Fibroblast of lung (primary cell): ENCODE data around the gene MICAL3. TPM values are rescaled to one million over a fixed set of nuclear protein-coding genes. Genes with fewer than 3 reads are reported as not detected.

Experiments
- DNase-seq, 2 donors: peaks; one replicate each; pipeline versions ENCODE4 v3.0.0 to v3.0.0-alpha.2; 2010; ENCODE audit warnings: low read depth in 2 of 2
- H2AFZ ChIP-seq: 2 replicates; pipeline ENCODE4 v1.5.1; 2012; ENCODE audit warnings: low read length, control low read depth, inconsistent platforms
- H3K27ac ChIP-seq: 2 replicates; pipeline ENCODE4 v1.5.1; 2011; ENCODE audit warnings: low read length, control low read depth; ENCODE audit not compliant: insufficient read depth
- H3K27me3 ChIP-seq: 2 replicates; pipeline ENCODE4 v1.5.1; 2011; ENCODE audit warnings: mild to moderate bottlenecking, low read length; ENCODE audit not compliant: control insufficient read depth, insufficient read depth
- H3K36me3 ChIP-seq: 2 replicates; pipeline ENCODE4 v1.5.1; 2011; ENCODE audit warnings: low read length; ENCODE audit not compliant: control insufficient read depth, insufficient read depth
- H3K4me1 ChIP-seq: 2 replicates; pipeline ENCODE4 v1.5.1; 2011; ENCODE audit warnings: low read length; ENCODE audit not compliant: control insufficient read depth, insufficient read depth; ENCODE audit errors: extremely low read depth
- H3K4me2 ChIP-seq: 2 replicates; pipeline ENCODE4 v1.5.1; 2011; ENCODE audit warnings: low read length, control low read depth; ENCODE audit not compliant: insufficient read depth; ENCODE audit errors: extremely low read depth
- H3K4me3 ChIP-seq, 4 experiments: fragments of 200-600 bp in 1 of 4; sonication (generic) in 1 of 4; replicated peaks in 1 of 4; 2 replicates each; pipeline ENCODE4 v1.5.1; 2011 to 2016; ENCODE audit warnings: low read length in 4 of 4, low read depth in 3 of 4, mild to moderate bottlenecking in 3 of 4, control low read depth in 2 of 4, inconsistent platforms in 1 of 4, mixed read lengths in 1 of 4; ENCODE audit not compliant: insufficient read depth in 1 of 4; ENCODE audit errors: control extremely low read depth in 1 of 4
- H3K79me2 ChIP-seq: 2 replicates; pipeline ENCODE4 v1.5.1; 2012; ENCODE audit warnings: mild to moderate bottlenecking, low read length, inconsistent platforms; ENCODE audit not compliant: control insufficient read depth, insufficient read depth
- H3K9ac ChIP-seq: 2 replicates; pipeline ENCODE4 v1.5.1; 2011; ENCODE audit warnings: mild to moderate bottlenecking, low read length, control low read depth; ENCODE audit not compliant: insufficient read depth
- H3K9me3 ChIP-seq: 2 replicates; pipeline ENCODE4 v1.5.1; 2012; ENCODE audit warnings: low read depth, low read length; ENCODE audit not compliant: control insufficient read depth, insufficient read depth
- H4K20me1 ChIP-seq: 2 replicates; pipeline ENCODE4 v1.5.1; 2011; ENCODE audit warnings: low read length; ENCODE audit not compliant: control insufficient read depth, insufficient read depth; ENCODE audit errors: extremely low read depth
- EZH2 ChIP-seq: IDR thresholded peaks from 2 replicates; pipeline ENCODE4 v1.5.1; 2012; ENCODE audit warnings: low read length, control low read depth, mild to moderate bottlenecking; ENCODE audit errors: missing control alignments
- polyA plus RNA-seq, 2 donors: library from polyadenylated mRNA; depleted of rRNA in 1 of 2; stranded (reverse) in 1 of 2; unstranded in 1 of 2; fragments of >200 nt; gene quantifications; 2 replicates each; pipeline ENCODE4 v1.2.1, GENCODE V29; 2011 to 2012; ENCODE audit warnings: missing spikeins in 1 of 2
- total RNA-seq: library from RNA; depleted of rRNA; stranded (reverse); fragments of >200 nt; gene quantifications from 2 replicates; pipeline ENCODE4 v1.2.1, GENCODE V29; 2014
- TF ChIP-seq, protein P1 (sequence below), 2 donors: IDR thresholded peaks in 1 of 2; conservative IDR thresholded peaks in 1 of 2; 1 replicate in 1 of 2; 2 replicates in 1 of 2; pipeline ENCODE4 v1.5.1; 2011 to 2012; ENCODE audit warnings: low read length in 2 of 2, control low read depth in 1 of 2, inconsistent platforms in 1 of 2, low read depth in 1 of 2, mild to moderate bottlenecking in 1 of 2

MICAL3 gene
- total and polyA plus RNA-seq, 2 donors (not counting 1 experiment from before 2014, with no cell fraction given) = 10.8 to 22.6 TPM

DNA sequence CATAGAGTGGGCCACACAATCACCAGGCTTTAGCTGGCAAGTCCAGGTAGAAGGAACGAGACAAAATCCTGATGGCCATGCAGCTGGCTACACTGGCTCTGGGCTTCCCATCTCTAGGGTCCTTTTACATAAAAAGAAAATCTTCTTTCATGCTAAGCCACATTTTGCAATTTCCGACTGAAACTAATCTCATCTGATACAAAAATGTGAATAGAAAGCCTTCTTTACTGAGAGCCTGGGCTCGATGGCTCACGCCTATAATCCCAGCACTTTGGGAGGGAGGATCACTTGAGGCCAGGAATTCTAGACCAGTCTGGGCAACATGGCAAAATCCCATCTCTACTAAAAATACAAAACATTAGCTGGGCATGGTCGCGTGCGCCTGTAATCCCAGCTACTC, 67.2 kb downstream of the MICAL3 start:
- H3K4me2 ChIP-seq = no peak overlapping the region
- H3K79me2 ChIP-seq = peaks cover 9% of the 10 kb centered on the region
- H3K4me1 ChIP-seq = peaks cover 2% of the 10 kb centered on the region
- no peak overlapping the region for H3K9ac ChIP-seq
- no peak for TF ChIP-seq EZH2
- TF ChIP-seq, protein P1, sequence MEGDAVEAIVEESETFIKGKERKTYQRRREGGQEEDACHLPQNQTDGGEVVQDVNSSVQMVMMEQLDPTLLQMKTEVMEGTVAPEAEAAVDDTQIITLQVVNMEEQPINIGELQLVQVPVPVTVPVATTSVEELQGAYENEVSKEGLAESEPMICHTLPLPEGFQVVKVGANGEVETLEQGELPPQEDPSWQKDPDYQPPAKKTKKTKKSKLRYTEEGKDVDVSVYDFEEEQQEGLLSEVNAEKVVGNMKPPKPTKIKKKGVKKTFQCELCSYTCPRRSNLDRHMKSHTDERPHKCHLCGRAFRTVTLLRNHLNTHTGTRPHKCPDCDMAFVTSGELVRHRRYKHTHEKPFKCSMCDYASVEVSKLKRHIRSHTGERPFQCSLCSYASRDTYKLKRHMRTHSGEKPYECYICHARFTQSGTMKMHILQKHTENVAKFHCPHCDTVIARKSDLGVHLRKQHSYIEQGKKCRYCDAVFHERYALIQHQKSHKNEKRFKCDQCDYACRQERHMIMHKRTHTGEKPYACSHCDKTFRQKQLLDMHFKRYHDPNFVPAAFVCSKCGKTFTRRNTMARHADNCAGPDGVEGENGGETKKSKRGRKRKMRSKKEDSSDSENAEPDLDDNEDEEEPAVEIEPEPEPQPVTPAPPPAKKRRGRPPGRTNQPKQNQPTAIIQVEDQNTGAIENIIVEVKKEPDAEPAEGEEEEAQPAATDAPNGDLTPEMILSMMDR (conservative IDR thresholded peaks at IDR 0.05 in 1 of 2, IDR thresholded peaks at IDR 0.05 in 1 of 2; ENCODE audit: low read depth in 1 of 2, low read length in 2 of 2) = no peak
- no peak overlapping the region for H2AFZ ChIP-seq
- peak overlapping the region in 1 of 4 experiments; percentile 32 for H3K4me3 ChIP-seq
- H3K27ac ChIP-seq = peak overlapping the region; percentile 13
- DNase-seq = no peak
- H3K9me3 ChIP-seq = no peaks in the 10 kb centered on the region
- H4K20me1 ChIP-seq = no peaks in the 10 kb centered on the region
- H3K27me3 ChIP-seq = no peaks in the 10 kb centered on the region
- peaks cover 2% of the 10 kb centered on the region for H3K36me3 ChIP-seq

DNA sequence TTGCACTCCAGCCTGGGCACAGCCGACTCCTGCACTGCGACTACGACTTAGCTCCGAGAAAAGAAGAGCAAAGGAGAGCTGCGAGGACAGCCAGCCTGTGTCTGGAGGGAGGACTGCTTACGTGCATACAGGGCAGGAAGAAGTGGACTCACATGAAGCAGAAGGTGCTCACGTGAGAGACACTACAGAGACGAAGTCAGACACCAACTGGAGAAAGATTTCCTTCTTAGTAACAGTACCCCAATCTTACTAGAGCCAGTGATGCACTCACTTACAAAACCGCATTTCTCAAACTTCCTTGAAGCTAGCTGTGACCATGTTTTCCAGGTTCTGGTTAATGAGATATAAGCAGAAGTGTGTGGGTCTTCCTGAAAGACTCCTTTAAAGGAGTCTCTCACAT, 67.7 kb downstream of the MICAL3 start:
- Histone ChIP-seq H3K9ac (no peak overlapping the region), H3K27ac (no peak overlapping the region), H3K36me3 (peaks cover 2% of the 10 kb centered on the region), H3K27me3 (no peaks in the 10 kb centered on the region), H3K9me3 (no peaks in the 10 kb centered on the region), H3K79me2 (peaks cover 10% of the 10 kb centered on the region), H3K4me1 (peaks cover 2% of the 10 kb centered on the region), H4K20me1 (no peaks in the 10 kb centered on the region), H3K4me2 (no peak overlapping the region), H2AFZ (no peak overlapping the region), H3K4me3 (no peak overlapping the region)
- no peak for DNase-seq
- TF ChIP-seq EZH2 = no peak
- TF ChIP-seq, protein P1 (conservative IDR thresholded peaks at IDR 0.05 in 1 of 2, IDR thresholded peaks at IDR 0.05 in 1 of 2; ENCODE audit: low read depth in 1 of 2, low read length in 2 of 2) = no peak

DNA sequence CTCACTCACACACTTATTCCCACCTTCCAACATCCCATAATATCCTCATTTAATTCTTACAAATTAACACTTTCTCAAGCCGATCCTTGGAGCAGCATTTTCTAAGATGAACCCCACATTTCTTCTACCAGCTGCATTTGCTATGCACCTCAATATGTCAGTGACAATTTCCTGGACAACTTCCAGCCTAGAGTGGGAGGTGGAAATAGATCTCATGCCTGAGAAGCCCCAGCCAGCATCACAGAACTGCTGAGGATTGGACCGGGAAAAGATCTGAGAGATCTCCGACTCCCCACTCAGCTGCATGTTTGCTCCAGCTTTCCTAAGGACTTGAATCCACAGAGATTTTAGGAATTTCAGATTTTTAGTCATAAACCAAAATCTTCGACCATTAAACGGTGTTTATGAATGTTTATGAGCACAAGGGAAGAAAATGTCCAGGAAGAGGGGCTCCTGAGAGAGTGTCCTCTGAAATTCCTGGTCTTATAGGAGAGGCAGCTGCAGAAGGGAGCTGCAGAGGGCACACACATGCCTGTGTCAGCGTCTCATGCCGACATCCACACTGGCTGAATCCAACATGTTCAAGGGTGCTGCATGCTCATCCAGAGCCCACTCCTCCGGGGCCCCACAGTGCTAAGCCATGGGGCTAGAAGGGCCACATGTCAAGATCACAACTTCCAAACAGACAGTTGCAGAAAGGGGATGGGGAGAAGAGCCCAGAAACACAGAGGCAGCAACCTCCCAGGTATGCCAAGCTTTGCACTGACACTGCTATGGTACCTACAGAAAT, 68.6 kb downstream of the MICAL3 start:
- H3K27ac ChIP-seq = no peak overlapping the region
- peaks cover 3% of the 10 kb centered on the region for H3K4me1 ChIP-seq
- H3K4me3 ChIP-seq = no peak overlapping the region
- DNase-seq = no peak
- H3K36me3 ChIP-seq = peaks cover 2% of the 10 kb centered on the region
- no peak overlapping the region for H3K4me2 ChIP-seq
- no peak for TF ChIP-seq EZH2
- TF ChIP-seq, protein P1 (conservative IDR thresholded peaks at IDR 0.05 in 1 of 2, IDR thresholded peaks at IDR 0.05 in 1 of 2; ENCODE audit: low read depth in 1 of 2, low read length in 2 of 2) = no peak
- H3K9me3 ChIP-seq = no peaks in the 10 kb centered on the region
- no peaks in the 10 kb centered on the region for H3K27me3 ChIP-seq
- no peak overlapping the region for H3K9ac ChIP-seq
- peaks cover 10% of the 10 kb centered on the region for H3K79me2 ChIP-seq
- no peak overlapping the region for H2AFZ ChIP-seq
- H4K20me1 ChIP-seq = no peaks in the 10 kb centered on the region
